ENCODE data around the gene PNLIPRP3. TPM values are rescaled to one million over a fixed set of nuclear protein-coding genes. Genes with fewer than 3 reads are reported as not detected.
"Not testable (repeated sequence)": the region's sequence is repeated elsewhere in the genome, so short reads cannot be mapped to it uniquely, and the experiment has no call there.

Gene PNLIPRP3
- not detected in 2 replicates for total RNA-seq

DNA sequence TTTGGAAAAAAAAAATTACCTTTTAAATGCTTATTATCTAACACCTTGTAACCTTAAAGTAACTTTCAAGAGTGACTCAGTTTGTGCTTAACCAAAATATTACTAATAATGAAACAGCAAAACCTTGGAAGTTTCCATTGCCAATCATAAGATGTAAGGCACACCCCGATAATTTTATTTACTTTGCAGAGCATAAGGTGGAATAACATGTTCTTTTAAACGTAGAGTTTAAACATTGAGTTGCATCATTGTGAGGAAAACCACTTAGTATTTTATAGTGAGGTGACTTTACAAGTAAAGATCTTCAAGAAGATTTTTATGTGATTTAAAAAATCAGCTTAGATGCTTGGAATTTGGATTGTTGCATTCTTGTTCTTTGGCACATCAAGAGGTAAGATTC lies at the start of gene PNLIPRP3:
Gene PNLIPRP3 (plus strand): TSS at position 177 of the 400 bp plus-strand sequence. CDS start 166 bp downstream, at position 343.
- DNase-seq (ENCODE audit: low read depth): no peak

DNA sequence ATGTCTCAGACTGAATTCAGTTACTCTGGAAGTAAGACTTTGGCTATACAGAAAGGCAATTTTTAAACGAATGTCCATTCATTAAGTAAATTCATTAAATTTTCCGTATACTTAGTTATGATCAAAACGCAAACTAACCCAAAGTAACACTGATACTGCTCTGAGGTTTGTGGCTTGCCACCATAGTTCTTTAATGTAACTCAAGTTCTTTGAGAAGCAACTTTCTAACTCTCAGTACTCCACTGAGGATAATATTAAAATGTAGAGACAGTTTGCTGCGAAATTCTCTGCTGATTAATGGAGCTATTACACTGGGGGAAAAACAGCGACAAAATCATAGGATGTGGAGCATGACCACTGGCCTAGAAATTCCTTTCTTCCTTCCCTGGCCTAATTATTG lies 45.4 kb upstream of the PNLIPRP3 start:
- DNase-seq (ENCODE audit: low read depth): no peak

DNA sequence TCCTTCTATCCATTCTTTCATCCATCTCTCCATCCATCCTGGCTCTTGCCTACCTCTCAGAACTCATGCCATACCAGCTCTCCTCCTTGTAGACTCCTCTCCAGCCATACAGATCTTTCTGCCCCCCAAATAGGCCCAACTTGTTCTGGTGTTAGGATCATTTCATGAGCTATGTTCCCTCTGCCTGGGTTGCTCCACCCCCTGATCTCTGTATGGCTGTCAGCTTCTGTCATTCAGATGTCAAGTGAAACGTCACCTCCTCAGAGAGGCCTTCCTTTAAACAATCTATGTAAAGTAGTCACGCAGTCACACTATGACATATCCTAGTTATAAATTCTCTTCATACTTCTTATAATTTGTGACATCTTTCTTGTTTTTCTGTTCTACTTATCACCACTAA lies 42.3 kb upstream of the PNLIPRP3 start:
- no peak for DNase-seq (ENCODE audit: low read depth)

- peak; percentile 49 for DNase-seq (ENCODE audit: low read depth)
Measured at GRCh38 chr10:116385994-116386809, 41.4 kb upstream of the PNLIPRP3 start.

DNA sequence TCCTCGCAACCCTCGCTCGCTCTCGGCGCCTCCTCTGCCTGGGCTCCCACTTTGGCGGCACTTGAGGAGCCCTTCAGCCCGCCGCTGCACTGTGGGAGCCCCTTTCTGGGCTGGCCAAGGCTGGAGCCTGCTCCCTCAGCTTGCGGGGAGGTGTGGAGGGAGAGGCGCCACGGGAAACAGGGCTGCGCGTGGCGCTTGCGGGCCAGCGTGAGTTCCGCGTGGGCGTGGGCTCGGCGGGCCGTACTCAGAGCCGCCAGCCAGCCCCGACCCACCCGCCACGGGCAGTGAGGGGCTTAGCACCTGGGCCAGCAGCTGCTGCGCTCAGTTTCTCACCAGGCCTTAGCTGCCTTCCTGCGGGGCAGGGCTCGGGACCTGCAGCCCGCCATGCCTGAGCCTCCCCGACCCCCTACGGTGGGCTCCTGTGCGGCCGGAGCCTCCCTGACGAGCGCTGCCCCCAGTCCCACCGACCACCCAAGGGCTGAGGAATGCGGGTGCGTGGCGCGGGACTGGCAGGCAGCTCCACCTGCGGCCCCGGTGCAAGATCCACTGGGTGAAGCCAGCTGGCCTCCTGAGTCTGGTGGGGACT lies 34.3 kb upstream of the PNLIPRP3 start:
- not testable (repeated sequence) for DNase-seq (ENCODE audit: low read depth)

DNA sequence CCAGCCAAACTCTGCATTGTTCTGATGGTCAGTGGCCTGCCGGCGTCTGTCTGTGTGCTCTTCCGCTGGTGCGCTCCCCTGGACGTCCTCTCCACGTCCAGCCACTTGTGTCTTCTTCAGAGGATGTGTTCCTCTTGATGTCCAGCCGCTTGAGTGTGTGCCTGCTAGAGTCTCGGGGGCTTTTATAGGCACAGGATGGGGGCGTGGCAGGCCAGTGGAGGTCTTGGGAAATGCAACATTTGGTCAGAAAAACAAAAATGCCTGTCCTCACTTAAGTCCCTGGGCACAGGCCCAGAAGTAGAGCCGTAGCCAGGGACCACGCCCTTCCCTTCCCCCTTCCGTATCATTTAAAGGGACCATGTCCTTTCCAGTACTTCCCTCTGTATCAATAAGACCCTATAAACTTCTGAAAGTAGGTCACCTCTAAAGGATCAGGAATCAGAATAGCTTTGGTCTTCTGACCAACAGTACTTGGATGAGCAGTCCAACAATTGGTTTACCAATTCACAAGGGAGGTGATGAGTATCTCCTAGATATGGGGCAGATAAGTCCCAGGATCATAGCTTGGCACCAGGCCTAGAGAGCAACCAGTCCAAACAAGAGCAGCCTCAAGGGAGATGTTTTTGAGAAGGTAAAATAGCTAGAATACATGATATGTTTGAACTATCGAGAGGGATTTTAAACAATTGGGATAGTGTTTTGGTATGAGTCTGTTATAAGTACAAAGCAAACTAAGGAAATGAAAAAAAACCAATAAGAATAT lies 32.2 kb upstream of the PNLIPRP3 start:
- DNase-seq (ENCODE audit: low read depth): no peak

- DNase-seq (ENCODE audit: low read depth): no peak
Measured at GRCh38 chr10:116398224-116398623, 29.4 kb upstream of the PNLIPRP3 start.

- no peak for DNase-seq (ENCODE audit: low read depth)
Measured at GRCh38 chr10:116402858-116403257, 24.8 kb upstream of the PNLIPRP3 start.

- no peak for DNase-seq (ENCODE audit: low read depth)
Measured at GRCh38 chr10:116403740-116404250, 23.9 kb upstream of the PNLIPRP3 start.

DNA sequence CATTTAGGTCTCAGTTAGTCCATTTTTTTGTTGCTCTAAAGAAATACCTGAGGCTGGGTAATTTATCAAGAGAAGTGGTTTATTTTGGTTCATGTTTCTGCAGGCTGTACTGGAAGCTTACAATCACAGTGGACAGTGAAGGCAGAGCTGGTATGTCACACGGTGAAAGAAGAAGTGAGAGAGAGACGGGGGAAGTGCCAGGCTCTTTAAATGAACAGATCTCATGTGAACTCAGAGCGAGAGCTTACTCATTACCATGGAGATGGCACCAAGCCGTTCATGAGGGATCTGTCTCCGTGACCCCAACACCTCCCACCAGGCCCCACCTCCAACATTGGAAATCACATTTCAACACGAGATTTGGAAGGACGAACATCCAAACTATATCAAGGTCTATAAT lies 18.9 kb upstream of the PNLIPRP3 start:
- DNase-seq (ENCODE audit: low read depth): no peak

- DNase-seq (ENCODE audit: low read depth): no peak
Measured at GRCh38 chr10:116410351-116410750, 17.3 kb upstream of the PNLIPRP3 start.

GRCh38 chr10:116417821-116418220 lies 9.8 kb upstream of the PNLIPRP3 start:
- peak; percentile 20 for DNase-seq (ENCODE audit: low read depth)

- no peak for DNase-seq (ENCODE audit: low read depth)
Measured at GRCh38 chr10:116418389-116418788, 9.3 kb upstream of the PNLIPRP3 start.

DNA sequence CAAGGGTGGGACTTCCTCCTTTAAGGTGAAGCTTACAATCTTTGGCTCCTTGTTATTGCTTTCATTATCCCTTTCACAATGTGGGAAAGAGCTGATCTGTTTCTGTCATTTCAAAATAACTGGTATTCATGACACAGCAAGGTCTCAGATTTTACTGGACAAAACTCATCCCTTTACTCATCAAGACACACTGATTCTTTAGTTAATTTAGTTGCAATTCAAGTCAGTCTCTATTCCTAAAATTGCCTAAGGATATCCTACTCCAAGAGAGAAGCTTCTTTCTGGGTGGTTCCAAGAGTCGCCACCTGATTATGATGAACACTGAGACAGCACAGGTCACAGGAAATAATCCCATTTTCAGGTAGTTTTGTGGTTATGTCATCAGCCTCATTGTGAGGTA lies 5.8 kb upstream of the PNLIPRP3 start:
- no peak for DNase-seq (ENCODE audit: low read depth)

- no peak for DNase-seq (ENCODE audit: low read depth)
Measured at GRCh38 chr10:116429288-116429977, 1.8 kb downstream of the PNLIPRP3 start.

DNA sequence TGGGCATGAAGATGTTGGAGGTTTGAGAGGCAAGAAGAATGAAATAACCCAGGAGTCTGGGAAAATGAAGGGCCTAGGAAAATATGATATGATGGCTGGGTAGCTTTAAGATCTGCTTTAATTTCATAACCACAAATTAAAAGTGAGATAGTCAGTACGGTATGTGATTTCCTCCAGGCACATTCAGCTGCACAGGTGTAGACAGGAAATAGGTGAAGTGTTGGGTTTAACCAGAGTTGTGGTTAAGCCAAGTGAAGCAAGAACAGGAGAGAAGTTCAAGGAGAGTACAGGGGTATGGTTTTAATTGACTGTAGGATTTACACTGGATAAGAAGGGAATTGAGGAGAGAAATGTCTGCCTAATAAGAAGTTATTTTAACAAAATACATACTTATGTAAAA lies 2.6 kb downstream of the PNLIPRP3 start:
- no peak for DNase-seq (ENCODE audit: low read depth)

GRCh38 chr10:116431598-116431997 lies 4.0 kb downstream of the PNLIPRP3 start:
- DNase-seq (ENCODE audit: low read depth): no peak

DNA sequence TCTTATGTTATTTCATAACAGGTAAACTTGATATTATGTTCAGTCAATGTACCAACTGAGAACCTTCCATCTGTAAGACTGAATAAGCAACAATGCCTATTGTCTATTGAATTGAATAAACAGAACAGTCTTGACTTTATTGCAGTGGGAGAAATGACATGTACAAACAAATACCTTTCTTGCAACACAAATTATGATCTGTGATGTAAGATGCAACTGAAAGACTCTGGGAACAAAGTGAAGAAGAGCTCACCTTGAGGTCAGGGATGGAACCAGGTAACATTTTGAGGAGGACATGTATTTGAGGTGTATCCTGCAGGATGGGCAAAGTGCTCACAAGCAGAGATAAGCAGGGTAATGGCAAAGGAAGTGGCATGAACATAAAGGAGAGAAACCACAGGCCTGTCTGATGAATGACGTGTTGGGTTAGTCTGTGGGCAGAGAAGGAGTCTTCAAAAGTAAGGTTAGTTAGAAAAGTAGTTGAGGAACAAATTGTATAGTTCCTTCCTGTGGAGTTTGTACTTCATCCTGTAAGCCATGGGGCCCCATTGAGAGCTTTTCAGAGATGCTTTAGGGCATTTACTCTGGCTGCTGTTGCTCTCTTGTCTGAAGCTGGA lies 9.5 kb downstream of the PNLIPRP3 start:
- no peak for DNase-seq (ENCODE audit: low read depth)

DNA sequence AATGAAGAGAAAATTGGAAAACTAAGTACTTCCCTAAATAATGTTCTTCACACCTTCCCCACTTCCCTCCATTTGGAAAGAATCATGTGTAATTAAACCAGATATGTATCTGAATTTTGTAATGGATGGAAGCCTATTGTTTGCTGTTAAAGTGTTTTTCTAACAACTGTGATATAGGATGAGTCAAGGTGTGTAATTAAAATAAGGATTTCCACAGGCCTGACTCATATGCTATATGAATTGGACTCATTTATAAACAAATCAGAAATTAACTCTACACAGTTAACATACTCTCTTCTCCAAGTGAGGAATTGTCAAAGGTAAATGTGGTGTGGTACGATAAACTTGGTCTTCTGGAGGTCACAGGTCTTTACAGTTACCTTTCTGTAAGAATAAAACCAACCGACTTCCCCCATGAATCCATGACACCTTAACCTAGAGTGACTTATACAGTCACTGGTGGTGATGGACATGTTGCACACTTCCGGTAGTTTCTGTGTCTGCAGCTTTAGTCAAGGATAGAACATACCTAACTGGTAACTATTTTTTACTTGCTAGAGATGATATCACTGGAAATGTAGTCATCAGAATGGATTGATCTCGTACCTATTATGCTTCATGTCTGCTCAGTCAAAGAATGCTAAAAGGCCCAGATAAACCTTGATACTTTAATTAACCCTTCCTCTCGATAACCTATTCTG lies 12.8 kb downstream of the PNLIPRP3 start:
- no peak for DNase-seq (ENCODE audit: low read depth)

- peak; percentile 28 for DNase-seq (ENCODE audit: low read depth)
Measured at GRCh38 chr10:116444527-116445142, 17.0 kb downstream of the PNLIPRP3 start.
